GM19467 (cell line): ENCODE data around the gene MAML3.

ENCODE experiments used
- ATAC-seq: cut with Tn5 transposase; IDR thresholded peaks from one replicate; pipeline ENCODE4 v1.9.1; 2021; ENCODE audit warnings: mild to moderate bottlenecking, moderate library complexity; ENCODE audit not compliant: unreplicated experiment

The MAML3 gene

DNA sequence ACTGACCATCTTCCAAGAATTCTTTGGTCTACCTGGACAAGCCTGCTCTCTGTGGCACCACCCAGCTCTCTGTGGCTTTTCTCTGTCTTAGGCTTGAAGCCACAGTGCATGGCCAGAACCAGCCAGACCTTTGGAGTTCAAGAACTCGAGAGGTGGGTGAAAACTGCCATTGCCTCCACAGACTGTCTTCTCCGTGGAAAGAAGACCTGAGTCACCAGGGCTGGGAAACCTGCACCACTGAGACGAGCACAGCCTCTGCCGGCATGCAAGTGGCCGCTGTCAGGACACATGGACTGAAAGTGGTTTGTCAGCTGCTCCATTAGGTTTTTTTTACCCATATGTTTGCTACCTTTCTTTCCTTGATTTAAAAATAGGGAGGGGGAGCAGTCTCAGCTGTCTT, 413.9 kb downstream of the MAML3 start:
- ATAC-seq = no peak

DNA sequence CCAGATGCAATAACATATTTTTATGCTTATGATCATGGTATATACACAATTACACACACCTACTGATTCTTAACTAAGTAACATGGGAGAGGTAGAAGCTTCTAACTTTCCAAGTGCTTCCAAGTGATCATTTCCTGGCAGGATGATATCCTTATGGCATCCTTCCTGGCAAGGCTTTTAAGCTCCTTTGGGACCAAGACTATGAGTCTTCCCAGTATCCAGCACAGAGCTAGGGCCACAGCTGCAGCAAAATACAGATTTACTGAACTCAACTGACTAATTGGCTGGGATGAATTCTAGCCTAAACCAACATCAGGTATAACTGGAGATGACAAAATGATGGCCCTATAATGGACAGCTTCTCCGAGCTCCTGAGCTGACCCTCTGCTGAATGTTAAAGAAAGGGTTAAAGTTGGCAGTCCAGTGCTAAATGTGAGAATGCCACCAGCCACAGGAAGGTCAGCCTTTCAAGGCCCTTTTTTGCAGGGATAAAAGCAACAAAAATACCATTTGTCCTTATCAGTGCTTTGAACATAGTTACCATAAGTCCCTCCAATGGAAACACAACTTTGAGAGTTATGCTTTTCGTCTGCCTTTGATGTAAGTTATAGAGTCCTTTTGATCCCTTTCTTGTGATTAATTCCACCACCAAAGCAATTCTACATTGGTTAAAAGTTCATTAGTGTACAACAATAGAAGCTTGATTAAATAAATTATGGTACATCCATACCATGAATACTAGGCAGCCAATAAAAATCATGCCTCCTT, 415.0 kb downstream of the MAML3 start:
- ATAC-seq = no peak

DNA sequence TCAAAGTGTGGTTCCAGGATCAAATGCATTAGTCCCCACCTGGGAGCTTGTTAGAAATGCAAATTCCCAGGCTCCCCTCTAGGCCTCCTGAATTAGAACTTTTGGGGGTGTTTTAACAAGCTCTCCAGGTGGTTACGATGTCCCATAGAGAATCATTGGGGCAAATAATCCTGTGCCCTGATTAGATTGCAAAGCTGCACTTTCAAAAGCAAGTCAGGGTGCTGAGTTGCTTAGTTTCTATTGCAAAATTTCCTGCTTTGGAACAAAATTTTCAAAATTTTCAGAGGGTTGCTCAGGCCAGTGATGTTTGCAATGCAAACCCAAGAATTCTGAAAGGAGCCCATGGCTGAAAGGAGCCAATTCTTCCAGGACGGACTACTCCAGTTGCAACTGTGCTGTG, 417.3 kb downstream of the MAML3 start:
- no peak for ATAC-seq

DNA sequence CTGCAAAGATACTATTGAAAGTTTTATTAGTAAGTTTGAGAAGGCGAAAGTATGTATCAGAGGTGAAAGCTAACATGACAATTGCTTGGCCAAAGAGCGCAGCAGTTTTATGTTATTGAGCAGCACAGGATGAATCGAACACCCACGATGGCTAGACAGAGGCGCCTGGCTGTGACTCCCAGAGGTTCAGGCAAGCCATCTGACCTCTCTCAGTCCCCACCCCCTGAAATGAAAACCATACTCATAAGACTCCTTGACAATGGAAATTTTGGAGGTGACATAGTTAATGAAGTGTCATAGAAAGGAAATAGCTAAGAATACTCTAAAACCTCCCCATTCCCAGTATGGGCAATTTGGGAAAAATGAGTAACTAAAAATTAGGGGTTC, 417.7 kb downstream of the MAML3 start:
- ATAC-seq = no peak

DNA sequence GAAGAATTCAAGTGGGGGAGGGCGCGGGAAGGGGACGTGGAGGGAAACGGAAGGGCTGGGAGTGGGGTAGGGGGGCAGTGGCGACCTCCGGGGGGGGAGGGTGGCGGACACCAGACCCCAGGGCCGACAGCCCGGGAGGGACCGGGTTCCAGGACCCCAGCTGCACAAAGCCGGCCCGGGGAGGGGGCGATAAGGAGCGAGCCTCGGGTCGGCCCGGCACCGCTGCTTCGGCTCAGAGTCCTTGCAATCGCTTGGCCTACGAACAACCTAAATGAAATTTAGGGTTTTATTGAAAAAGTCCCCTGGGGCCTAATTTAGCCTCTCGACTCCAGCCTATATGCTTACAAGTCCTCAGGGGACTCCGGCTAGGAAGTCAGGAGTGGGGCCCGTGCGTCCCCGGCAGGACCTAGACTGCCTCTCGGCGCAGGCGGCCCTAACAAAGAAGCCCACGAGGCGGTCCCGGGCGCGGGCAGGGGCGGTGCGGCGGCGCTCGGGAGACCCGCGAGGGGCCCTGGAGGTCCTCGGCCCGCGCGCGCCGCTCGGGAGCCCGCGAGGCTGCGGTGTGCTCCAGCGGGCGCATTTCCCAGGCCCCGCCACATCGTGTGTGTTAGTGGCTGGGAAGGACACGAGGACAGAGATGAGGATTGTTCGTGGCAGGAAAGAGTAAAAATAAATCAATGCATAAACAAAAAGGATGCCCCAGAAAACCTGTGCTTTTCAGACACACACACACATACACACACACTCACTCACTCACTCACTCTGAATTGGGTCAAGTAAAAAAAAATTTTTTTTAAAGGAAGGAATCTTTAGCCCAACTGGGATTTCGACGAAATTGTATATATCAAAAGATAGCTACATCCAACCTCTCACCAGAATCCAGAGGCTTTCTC, 418.4 kb downstream of the MAML3 start:
- ATAC-seq = no peak

DNA sequence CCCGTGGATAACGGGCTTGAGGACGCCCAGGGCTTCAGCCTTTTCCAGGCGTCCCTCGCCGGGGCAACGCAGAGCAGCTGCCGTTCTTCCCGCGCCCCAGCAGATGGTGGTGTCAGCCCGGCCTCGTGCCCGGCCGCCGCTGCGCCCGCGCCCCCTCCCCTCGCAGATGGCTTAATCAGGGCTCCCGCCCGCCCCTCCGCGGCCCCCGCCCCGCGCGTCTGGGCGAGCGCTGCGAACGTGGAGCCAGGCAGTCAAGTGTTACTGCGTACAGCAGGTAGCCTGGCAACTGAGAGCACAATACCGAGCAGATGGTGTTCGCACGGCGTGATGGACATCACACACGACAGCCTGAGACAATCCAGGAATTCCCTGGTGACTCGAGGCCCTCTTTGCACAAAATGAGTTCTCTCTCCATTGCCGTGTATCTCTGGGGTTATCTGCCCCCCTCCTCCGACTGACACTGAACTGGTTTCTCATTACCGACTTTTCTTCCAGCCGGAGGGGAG, 419.1 kb downstream of the MAML3 start:
- ATAC-seq = no peak

DNA sequence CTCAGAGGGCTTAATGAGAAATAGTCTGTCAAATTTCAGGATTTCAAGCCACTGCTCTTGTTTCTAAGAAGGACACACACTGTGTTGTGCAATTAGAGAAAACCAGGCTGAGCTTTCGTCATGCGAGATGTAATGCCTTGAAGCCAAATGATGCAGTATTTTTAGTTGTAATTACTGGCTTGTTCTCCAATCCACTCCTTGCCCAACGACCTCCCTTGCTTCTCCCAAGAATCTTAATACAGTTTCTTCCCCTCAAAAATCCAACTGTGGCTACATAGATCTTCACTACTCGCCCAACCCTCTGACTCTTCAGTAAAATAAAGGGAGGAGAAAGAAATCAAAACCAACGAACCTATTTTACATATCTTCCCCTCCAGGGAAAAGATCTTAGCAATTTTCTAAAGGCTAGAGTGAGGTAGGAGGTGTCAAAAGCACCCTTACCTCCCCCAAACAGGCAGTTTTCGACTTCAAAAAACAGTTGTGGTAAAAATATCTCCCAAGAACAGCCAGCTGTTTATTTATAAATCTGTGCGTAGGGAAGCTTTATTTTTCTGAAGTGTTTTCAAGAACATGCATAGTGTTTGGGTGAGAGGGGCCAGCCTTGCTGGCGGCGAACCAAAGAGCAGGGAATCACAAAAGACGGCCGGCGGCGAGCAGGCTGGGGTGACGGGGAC, 419.6 kb downstream of the MAML3 start:
- ATAC-seq = no peak

DNA sequence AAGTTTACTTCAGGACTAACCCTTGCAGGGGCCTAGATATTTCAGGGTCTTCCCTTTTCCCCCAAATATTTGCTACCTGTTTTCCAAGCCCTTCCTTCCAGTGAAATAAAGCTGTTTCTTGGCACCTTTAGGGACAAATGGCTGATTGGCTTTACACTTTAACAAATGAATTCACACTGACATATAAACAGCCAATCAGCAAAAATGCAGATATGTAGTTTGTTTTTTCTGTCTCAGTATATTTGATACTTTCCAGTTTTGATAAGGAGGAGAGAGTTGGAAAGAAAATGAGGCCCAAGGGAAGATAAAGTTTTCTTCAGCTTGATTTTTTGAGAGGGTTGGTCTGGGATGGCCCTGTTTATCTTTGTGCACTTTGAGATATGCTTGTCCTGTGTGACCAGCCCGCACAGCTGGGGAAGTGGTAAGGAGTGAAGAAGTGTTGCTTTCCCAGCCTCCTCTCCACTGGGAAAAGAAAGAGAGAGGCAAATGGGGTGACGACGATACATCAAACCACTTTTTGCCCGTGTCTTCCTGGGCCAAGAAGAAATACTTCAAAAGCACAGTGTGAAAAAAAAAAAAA, 420.9 kb downstream of the MAML3 start:
- no peak for ATAC-seq

DNA sequence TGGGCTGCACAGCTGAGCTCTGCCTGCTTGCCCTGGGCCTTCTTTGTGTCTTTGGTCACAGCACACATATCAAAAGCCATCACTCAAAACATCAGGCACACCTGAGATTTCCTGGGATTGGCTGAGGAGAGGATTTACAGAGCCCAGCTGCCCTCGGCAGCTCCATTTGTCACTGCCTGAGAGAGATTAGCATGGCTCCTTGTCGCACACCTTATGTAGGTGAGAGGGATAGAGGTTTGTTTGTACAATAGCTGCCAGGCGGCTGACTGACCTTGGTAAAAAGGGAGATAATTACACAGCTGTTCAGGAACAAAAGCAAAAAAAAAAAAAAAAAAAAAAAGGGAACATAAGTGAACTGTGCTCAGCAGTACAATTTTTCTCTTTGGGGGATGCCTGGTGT, 425.1 kb downstream of the MAML3 start:
- ATAC-seq = no peak

DNA sequence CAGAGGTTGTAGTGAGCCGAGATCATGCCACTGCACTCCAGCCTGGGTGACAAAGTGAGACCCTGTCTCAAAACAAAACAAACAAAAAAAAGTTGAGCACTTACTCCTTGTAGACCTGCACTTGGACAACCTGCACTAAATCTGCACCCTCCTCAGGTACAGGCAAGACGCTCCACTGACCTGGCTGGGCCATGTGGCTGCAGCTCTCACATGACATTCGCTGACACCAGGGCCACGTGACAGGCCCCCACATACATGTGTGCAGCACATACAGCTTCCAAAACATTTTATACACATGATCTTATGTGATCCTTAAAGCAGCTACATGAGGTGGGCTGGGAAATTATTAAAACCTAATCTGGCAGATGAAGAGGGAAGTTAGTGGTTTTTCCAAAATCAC, 425.8 kb downstream of the MAML3 start:
- ATAC-seq = no peak

DNA sequence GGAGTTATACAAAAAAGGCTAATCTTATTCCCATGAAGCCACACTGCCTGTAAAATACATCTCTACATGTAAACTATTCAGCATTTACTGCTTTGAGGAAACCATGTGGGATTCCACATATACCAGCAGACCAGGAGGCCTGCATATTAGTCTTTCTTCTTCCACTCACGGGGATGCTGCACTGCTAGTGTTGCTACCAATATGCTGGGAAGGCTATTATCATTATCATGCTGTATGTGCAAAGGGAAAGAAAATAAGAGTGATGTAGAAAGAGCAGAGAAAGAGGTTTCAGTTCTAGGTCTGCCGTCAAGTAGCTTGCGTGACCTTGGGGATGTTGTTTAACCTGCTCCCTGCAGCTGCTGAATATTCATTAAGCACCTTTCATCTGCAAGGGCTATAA, 427.4 kb downstream of the MAML3 start:
- ATAC-seq = no peak

DNA sequence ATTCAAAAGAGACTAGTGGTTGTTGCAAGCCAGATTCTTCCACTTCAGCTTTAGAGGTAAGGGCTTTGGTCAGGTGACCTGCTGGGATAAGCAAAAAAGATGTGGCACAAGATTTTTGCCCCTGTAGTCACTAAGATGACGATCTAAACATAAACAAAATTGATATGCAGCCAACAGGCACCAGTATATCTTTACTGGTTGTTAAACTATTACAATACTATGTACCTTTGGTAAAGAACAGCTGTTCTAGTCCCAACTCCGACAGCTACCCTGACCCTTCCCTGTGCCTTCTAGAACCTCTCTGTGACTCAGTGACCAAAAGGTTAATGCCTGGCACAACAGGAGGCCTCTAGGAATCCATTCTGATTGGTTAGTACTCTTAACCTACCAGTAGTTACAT, 428.7 kb downstream of the MAML3 start:
- ATAC-seq = no peak

DNA sequence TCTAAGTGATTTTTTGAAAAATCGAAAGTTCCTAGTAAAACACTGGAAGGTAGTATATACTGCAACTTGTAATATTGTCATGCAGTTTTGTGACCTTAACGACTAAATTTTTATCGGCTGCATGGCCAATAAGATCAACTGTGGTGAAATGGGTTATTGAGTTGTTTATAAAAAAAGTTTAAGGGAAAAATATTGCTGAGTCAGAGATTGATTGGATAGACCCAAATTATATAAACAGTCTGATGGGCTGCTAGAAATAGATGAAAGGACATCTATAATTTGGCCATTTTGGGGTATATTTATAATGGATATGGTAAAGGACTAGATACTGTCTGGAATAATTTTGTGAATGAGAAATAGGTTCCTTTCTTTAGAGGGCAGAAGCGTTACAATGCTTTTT, 432.2 kb downstream of the MAML3 start:
- no peak for ATAC-seq

DNA sequence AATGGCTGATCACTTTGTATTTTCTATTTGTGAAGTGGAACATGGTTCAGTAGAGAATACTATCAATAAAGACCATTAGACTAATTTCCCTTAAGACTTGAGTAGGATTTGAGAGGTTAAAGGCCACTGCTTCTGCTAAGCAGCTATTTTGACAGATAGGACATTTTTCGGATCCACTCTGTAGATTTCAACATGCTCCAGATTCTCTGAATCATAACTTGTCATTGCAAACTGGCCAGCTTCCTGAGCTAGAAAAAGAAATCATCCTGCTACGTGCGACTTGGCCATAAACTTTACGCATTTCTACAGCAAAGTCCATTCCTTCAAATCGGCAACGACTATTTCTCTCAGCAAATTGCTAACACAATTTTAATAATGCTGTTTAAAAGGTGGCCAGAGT, 433.2 kb downstream of the MAML3 start:
- no peak for ATAC-seq

DNA sequence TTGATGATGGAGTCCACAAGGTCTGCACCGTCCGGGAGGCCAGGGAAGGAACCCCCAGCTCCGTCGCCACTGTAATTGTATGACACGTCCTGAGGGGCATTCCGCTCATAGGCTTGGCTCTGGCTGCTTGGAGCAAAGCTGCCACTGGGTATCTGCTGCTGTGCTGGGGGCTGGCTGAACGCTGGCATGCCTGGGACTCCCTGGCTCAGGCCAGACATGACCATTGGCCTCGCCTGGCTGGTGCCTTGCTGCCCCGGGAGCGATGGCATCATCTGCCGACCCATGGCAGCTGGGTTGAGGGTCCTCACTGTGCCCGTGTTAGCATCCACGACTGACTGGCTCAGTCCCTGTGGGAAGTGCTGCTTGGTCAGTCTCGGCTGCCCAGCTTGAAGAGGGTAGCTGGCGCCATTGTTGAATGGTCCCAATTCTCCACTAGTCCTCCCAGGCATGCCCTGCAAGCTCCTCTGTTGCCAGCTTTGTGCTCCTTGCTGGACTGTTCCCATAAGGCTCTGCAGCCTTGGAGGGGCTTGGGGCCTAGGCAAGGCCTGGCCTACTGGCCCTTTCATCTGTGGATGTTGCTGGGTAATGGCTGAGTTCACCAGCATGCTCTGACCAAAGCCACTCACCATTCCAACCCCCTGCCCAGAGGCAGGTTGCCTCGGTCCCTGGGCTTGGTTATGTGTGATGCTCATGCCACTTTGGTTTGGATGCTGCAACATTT, 434.4 kb downstream of the MAML3 start:
- no peak for ATAC-seq

DNA sequence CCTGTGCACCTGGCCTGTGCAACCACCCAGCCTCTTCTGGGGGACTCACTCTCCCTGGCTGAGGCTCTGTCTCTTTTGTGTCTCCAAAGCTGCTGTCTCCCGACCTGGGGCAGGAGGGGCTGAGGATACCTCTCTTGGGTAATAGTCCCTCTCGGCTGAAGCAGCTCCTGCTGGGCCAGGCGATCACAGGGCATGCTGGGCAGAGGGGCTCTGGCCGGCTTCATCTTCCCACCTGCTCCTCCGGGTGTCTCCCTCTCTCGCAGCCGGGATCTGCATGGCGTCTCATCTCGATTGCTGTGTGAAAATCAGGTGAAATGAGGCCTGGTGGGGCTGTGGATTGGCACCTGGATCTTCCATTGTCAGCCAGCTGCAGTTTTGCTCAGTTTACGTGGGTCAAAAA, 435.2 kb downstream of the MAML3 start:
- ATAC-seq = no peak

DNA sequence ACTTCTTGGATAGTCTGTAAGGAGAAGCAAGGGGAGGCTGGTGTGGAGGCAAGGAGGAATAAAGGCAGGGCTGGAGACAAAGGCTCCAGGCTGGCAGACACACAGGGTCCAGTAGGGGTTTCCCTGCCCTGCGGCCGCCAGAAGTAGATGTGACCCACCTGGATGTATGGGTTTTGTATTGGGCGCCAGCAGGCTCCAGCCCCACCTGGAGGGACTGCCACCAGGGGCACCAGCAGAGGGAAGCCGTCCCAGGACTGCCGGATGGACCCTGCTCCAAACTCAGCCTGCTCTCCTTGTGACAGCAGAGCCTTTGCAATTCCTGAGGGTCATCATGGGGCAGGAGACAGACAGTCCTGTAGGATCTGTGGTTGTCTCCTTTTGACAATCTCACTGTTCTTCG, 435.6 kb downstream of the MAML3 start:
- ATAC-seq = no peak

DNA sequence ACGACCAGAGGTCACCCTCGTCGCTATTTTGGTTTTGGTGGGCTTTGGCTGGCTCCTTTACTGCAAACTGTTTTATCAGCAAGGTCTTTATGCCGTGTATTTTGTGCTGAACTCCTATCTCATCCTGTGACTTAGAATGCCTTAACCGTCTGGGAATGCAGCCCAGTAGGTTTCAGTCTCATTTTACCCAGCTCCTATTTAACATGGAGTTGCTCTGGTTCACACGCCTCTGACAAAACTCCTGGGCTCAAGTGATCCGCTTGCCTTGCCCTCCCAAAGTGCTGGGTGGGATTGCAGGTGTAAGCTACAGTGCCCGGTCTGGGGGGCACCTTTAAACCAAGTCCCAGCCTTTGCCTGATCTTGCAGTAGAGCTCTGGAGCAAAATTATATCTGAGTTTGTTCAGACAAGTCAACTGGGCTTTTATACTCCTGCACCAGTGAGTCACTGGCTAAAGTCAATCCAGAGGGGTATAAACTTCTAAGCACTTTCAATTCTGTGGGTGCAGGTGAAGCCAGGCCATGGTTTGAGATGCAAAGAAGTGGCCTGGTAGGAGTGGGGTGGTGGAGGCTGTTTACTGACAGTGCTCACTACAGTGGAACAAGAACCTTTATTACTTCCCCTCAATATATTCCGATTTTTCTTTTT, 438.1 kb downstream of the MAML3 start:
- no peak for ATAC-seq

DNA sequence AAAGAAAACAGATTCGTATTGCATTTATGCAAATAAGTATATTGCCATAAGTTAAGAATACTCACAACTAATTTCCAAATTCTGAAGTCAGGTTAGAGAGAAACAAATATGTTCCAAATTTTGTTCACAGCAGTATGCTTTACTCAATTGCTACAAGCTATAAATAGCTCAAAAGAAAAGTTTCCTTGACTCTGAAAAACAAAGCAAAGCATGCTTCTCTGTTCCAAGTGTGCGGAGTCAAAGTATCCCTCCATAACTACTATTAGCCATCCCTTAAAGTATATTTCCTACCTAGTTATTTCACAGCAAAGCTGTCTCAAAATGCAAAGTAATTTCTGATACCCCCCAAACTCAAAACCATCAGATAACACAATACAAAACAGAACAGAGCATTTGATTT, 441.1 kb downstream of the MAML3 start:
- no peak for ATAC-seq

DNA sequence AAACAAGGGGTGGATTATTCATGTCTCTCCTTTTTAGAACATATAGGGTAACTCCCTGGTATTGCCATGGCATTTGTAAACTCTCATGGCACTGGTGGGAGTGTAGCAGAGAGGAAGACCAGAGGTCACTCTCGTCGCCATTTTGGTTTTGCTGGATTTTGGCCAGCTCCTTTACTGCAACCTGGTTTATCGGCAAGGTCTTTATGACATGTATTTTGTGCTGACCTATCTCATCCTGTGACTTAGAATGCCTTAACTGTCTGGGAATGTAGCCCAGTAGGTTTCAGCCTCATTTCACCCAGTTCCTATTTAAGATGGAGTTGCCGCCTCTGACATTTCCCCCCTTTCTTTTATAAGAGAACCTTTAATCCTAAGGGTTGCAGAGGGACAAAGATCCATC, 442.5 kb downstream of the MAML3 start:
- ATAC-seq = no peak
